GM12865 (cell line): ENCODE results near the gene THSD4.

Source experiments
- DNase-seq: peaks from one replicate; pipeline ENCODE4 v3.0.0; 2010; ENCODE audit warnings: low read depth
- H3K4me3 ChIP-seq: 2 replicates; pipeline ENCODE4 v1.5.1; 2011; ENCODE audit warnings: mild to moderate bottlenecking, low read depth, low read length, control low read depth
- CTCF ChIP-seq: IDR thresholded peaks from 2 replicates; pipeline ENCODE4 v1.5.1; 2011; ENCODE audit warnings: low read length, control low read depth, low read depth, inconsistent platforms; ENCODE audit not compliant: insufficient read depth; ENCODE audit errors: missing control alignments

Gene THSD4

GRCh38 chr15:71595846-71596553, 480.7 kb downstream of the THSD4 start:
- no peak overlapping the region for H3K4me3 ChIP-seq
- TF ChIP-seq CTCF: no peak
- DNase-seq: no peak

- no peak for TF ChIP-seq CTCF
- no peak overlapping the region for H3K4me3 ChIP-seq
- DNase-seq: no peak
These were observed 481.4 kb downstream of the THSD4 start for GRCh38 chr15:71596672-71597071.

- TF ChIP-seq CTCF: no peak
- DNase-seq: no peak
- no peak overlapping the region for H3K4me3 ChIP-seq
These were observed 481.9 kb downstream of the THSD4 start for GRCh38 chr15:71597126-71597525.

GRCh38 chr15:71597637-71598036, 482.4 kb downstream of the THSD4 start:
- no peak for DNase-seq
- H3K4me3 ChIP-seq: no peak overlapping the region
- TF ChIP-seq CTCF: no peak

GRCh38 chr15:71598741-71599140, 483.5 kb downstream of the THSD4 start:
- TF ChIP-seq CTCF: no peak
- H3K4me3 ChIP-seq: no peak overlapping the region
- no peak for DNase-seq

GRCh38 chr15:71599418-71600151, 484.3 kb downstream of the THSD4 start:
- no peak overlapping the region for H3K4me3 ChIP-seq
- no peak for TF ChIP-seq CTCF
- DNase-seq: peak; percentile 3
